Activated CD4-positive, alpha-beta T cell treated with anti-CD3 and anti-CD28 coated beads, Interleukin-2, amount 10 ng/mL, durations not matched to agents 7 days and 5 days (primary cell): Measurements from ENCODE around the gene SMAD1. TPM values are rescaled to one million over a fixed set of nuclear protein-coding genes. Genes with fewer than 3 reads are reported as not detected.

ENCODE experiments used
- CTCF ChIA-PET: fragments of 350-600 bp; sonication (Branson Sonifier 250); formaldehyde crosslinking; loops from one replicate; lab custom pipeline; 2021; ENCODE audit warnings: antibody characterized with exemption; lab: Charles Lee
- POLR2A ChIA-PET: fragments of 350-600 bp; sonication (Branson Sonifier 250); formaldehyde crosslinking; loops from one replicate; lab custom pipeline; 2021; ENCODE audit warnings: antibody characterized with exemption; lab: Charles Lee
- DNase-seq: peaks from one replicate; pipeline ENCODE4 v3.0.0-alpha.2; 2020
- H3K27ac Mint-ChIP-seq: one replicate; pipeline ENCODE4 v1.8.0; 2021; ENCODE audit warnings: mild to moderate bottlenecking, moderate library complexity, mixed read lengths
- H3K27me3 Mint-ChIP-seq: one replicate; pipeline ENCODE4 v1.8.0; 2021; ENCODE audit warnings: mixed read lengths
- H3K36me3 Mint-ChIP-seq: one replicate; pipeline ENCODE4 v1.8.0; 2021; ENCODE audit warnings: low read depth, mixed read lengths
- H3K4me1 Mint-ChIP-seq: one replicate; pipeline ENCODE4 v1.8.0; 2021; ENCODE audit warnings: mixed read lengths
- H3K4me3 Mint-ChIP-seq: one replicate; pipeline ENCODE4 v1.8.0; 2021; ENCODE audit warnings: mild to moderate bottlenecking, moderate library complexity, mixed read lengths
- H3K9me3 Mint-ChIP-seq: one replicate; pipeline ENCODE4 v1.8.0; 2021; ENCODE audit warnings: mixed read lengths
- total RNA-seq, 2 experiments: library from RNA; stranded (reverse); gene quantifications; one replicate each; pipeline ENCODE4 v1.2.3, GENCODE V29; 2021

Gene SMAD1
- 10 to 100 TPM; 12.0 to 12.7 TPM for total RNA-seq

GRCh38 chr4:145481164-145481941, at the start of gene SMAD1:
Gene SMAD1 (plus strand): TSS chr4:145481853. CDS start chr4:145514614, 32,761 bp downstream.
- Mint-ChIP-seq H3K4me1 (peaks cover 13% of the 10 kb centered on the region), H3K4me3 (no peak within 1 kb of the TSS), H3K9me3 (no peaks in the 10 kb centered on the region), H3K36me3 (no peaks in the 10 kb centered on the region), H3K27ac (peak within 1 kb of the TSS; percentile 81), H3K27me3 (peaks cover 4% of the 10 kb centered on the region)
- POLR2A ChIA-PET, result no interaction called here
- CTCF ChIA-PET, result interaction anchor here (0.6 kb wide), 1 partner anchor 643 kb away, joined by 3 read pairs; no protein-coding TSS in a partner anchor
- peak; percentile 51 for DNase-seq

GRCh38 chr4:145433684-145434083, 48.0 kb upstream of the SMAD1 start:
- H3K27me3 Mint-ChIP-seq, result peaks cover 23% of the 10 kb centered on the region
- H3K4me1 Mint-ChIP-seq, result no peaks in the 10 kb centered on the region
- ChIA-PET CTCF (no interaction called here), POLR2A (no interaction called here)
- H3K9me3 Mint-ChIP-seq, result no peaks in the 10 kb centered on the region
- no peak overlapping the region for H3K4me3 Mint-ChIP-seq
- no peak overlapping the region for H3K27ac Mint-ChIP-seq
- DNase-seq, result no peak
- no peaks in the 10 kb centered on the region for H3K36me3 Mint-ChIP-seq

DNA sequence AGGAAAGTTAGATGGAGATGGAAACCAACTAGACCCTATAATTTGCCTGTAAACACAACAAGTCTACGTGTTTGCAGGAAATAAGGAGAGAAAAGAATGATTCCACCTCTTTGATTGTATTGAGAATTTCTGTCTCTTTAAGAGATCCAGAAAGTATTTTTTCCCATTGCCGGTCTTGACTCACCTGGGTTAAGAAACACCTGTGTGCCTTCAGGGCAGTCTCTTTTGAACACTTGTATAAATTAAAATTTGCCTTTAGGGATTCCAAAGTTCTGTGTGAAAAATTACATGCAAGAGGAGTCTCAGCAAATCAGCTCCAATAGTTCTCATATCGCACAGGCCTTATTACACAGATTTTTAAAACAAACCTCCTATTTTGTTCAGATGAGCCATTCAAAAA, 46.0 kb upstream of the SMAD1 start:
- ChIA-PET CTCF (no interaction called here), POLR2A (no interaction called here)
- H3K4me3 Mint-ChIP-seq, result no peak overlapping the region
- DNase-seq, result no peak
- no peaks in the 10 kb centered on the region for H3K9me3 Mint-ChIP-seq
- H3K36me3 Mint-ChIP-seq, result no peaks in the 10 kb centered on the region
- no peak overlapping the region for H3K27ac Mint-ChIP-seq
- peaks cover 20% of the 10 kb centered on the region for H3K27me3 Mint-ChIP-seq
- no peaks in the 10 kb centered on the region for H3K4me1 Mint-ChIP-seq

GRCh38 chr4:145436114-145436513, 45.5 kb upstream of the SMAD1 start:
- H3K36me3 Mint-ChIP-seq, result no peaks in the 10 kb centered on the region
- CTCF ChIA-PET, result no interaction called here
- H3K4me3 Mint-ChIP-seq, result no peak overlapping the region
- H3K27me3 Mint-ChIP-seq, result peaks cover 19% of the 10 kb centered on the region
- no peak overlapping the region for H3K27ac Mint-ChIP-seq
- POLR2A ChIA-PET, result no interaction called here
- no peak for DNase-seq
- no peaks in the 10 kb centered on the region for H3K9me3 Mint-ChIP-seq
- H3K4me1 Mint-ChIP-seq, result no peaks in the 10 kb centered on the region

DNA sequence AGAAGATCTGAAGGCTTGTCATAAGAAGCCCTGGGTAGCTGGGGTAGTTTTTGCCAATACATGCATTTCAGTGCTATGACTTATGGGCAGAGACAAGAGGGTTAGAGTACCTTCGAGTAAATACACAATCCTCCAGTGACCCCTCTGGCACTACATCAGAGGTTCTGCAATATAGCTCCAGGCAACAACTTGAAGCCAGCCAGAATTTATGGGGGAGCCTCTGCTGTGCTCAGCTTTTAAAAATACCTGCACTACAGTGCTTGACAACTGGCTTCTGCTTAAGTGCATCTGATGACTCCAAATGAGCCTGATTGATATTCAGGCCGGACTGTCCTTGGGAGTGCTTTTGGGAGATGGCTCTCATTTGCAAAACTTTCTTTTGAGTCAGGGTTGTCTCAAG, 44.9 kb upstream of the SMAD1 start:
- CTCF ChIA-PET, result no interaction called here
- no peaks in the 10 kb centered on the region for H3K36me3 Mint-ChIP-seq

GRCh38 chr4:145437466-145437865, 44.2 kb upstream of the SMAD1 start:
- DNase-seq, result no peak
- Mint-ChIP-seq H3K9me3 (no peaks in the 10 kb centered on the region), H3K4me3 (no peak overlapping the region), H3K27ac (no peak overlapping the region), H3K4me1 (no peaks in the 10 kb centered on the region), H3K36me3 (no peaks in the 10 kb centered on the region), H3K27me3 (peaks cover 11% of the 10 kb centered on the region)
- POLR2A ChIA-PET, result no interaction called here
- CTCF ChIA-PET, result no interaction called here

More for the DNA sequence above, 44.9 kb upstream of the SMAD1 start:
- Mint-ChIP-seq H3K4me3 (no peak overlapping the region), H3K9me3 (no peaks in the 10 kb centered on the region), H3K27ac (no peak overlapping the region), H3K4me1 (no peaks in the 10 kb centered on the region), H3K27me3 (peaks cover 17% of the 10 kb centered on the region)
- DNase-seq, result no peak
- POLR2A ChIA-PET, result no interaction called here

DNA sequence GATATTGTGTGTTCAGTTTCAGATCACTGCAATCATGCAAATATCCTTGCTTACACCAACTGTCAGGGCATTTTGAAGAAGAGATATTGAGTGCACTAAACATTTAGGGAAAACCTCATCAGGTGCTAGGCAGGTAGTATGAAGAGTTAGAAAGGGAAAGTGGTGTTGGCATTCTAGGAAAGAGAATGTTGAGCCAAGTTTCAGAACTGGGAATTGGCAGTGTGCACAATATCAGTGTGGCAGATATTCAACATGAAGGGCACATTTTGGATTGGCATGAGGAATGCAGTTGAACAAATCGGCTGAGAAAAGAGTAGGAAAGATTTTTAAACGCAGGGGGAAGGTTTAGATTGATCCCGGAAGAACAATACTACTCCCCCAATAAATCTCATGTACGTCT, 43.4 kb upstream of the SMAD1 start:
- peaks cover 5% of the 10 kb centered on the region for H3K27me3 Mint-ChIP-seq
- no peak for DNase-seq
- no peaks in the 10 kb centered on the region for H3K36me3 Mint-ChIP-seq
- ChIA-PET CTCF (no interaction called here), POLR2A (no interaction called here)
- H3K27ac Mint-ChIP-seq, result no peak overlapping the region
- H3K4me3 Mint-ChIP-seq, result no peak overlapping the region
- H3K4me1 Mint-ChIP-seq, result no peaks in the 10 kb centered on the region
- H3K9me3 Mint-ChIP-seq, result no peaks in the 10 kb centered on the region

GRCh38 chr4:145440292-145441007, 41.2 kb upstream of the SMAD1 start:
- Mint-ChIP-seq H3K27me3 (peaks cover 6% of the 10 kb centered on the region), H3K36me3 (no peaks in the 10 kb centered on the region), H3K4me3 (no peak overlapping the region), H3K27ac (no peak overlapping the region), H3K4me1 (no peaks in the 10 kb centered on the region), H3K9me3 (no peaks in the 10 kb centered on the region)
- no peak for DNase-seq
- ChIA-PET CTCF (no interaction called here), POLR2A (no interaction called here)

DNA sequence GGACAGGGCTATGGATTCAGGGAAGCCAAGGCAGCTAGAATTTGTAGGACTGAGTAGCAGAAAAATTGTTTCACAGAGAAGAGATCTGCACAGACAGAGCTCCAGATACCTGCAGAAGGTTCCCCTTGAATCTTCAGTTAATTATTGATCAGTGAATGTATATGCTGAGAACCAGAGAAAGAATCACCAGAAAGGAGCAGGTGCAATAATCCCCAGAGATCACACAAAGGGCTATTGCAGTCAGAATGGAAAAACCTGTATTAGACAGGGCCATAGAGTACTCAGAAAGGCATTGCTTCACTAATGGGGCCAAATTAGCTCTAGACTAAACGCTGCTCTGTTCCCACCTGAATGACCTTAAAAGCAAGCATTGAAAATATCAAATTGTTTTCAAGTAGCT, 35.5 kb upstream of the SMAD1 start:
- Mint-ChIP-seq H3K9me3 (no peaks in the 10 kb centered on the region), H3K27me3 (peaks cover 9% of the 10 kb centered on the region), H3K4me3 (no peak overlapping the region), H3K4me1 (no peaks in the 10 kb centered on the region), H3K27ac (no peak overlapping the region), H3K36me3 (no peaks in the 10 kb centered on the region)
- ChIA-PET CTCF (no interaction called here), POLR2A (no interaction called here)
- DNase-seq, result no peak

DNA sequence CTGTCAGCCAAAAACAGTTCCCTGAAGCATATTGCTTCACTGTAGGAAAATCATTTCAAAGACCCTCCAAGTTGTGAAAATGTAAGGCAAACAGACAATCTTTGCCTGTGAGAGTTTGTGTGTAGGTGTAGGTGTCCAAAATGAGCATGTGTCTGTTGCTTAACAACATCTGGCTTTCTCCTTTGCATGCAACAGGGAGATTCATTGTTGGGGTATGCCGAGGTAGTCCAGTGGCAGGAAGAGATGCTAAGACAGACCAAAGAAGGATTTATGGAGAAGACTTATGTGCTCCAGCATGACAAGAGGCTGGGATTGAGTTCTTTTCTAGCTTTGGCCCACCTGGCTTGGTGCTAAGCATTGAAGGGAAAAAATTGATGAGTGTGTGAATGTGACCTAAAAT, 29.8 kb upstream of the SMAD1 start:
- Mint-ChIP-seq H3K4me3 (no peak overlapping the region), H3K27me3 (peaks cover 2% of the 10 kb centered on the region), H3K9me3 (peaks cover 2% of the 10 kb centered on the region), H3K27ac (no peak overlapping the region), H3K4me1 (no peaks in the 10 kb centered on the region), H3K36me3 (no peaks in the 10 kb centered on the region)
- ChIA-PET CTCF (no interaction called here), POLR2A (no interaction called here)
- DNase-seq, result no peak

DNA sequence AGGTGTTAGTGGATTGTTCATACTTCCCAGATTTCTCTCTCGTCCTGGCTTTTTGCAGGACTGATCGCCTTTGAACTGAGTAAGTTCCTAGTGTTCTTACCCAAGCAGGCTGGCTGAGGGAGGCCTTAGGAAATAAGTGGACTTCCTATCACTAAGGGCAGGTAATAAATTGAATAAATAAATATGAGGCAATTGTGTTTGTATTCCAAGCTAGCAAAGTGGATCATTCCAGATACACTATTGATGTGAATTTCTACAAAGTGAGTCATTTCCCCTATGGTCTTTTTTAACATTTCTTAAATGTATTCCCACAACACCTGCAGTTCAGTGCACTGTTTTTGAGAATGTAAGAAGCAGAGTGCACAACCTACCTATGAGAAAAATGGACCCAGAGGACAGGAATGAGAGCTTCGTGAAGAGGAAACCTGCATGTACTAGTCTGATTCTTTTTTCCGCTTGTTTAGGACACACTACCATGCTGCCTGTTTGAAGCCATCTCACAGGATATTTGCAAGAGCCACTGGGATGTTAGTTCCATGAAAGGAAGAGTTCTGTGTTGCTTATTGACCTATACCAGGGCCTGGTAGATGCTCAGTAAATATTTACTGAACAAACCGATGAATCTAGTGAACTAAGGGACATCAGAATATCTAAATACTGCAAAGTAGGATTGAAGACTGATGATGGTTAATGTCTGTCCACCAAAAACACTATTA, 29.0 kb upstream of the SMAD1 start:
- no peak for DNase-seq
- H3K27me3 Mint-ChIP-seq, result peaks cover 2% of the 10 kb centered on the region
- H3K27ac Mint-ChIP-seq, result no peak overlapping the region
- no peaks in the 10 kb centered on the region for H3K36me3 Mint-ChIP-seq
- POLR2A ChIA-PET, result no interaction called here
- CTCF ChIA-PET, result no interaction called here
- H3K9me3 Mint-ChIP-seq, result peaks cover 2% of the 10 kb centered on the region
- no peak overlapping the region for H3K4me3 Mint-ChIP-seq
- H3K4me1 Mint-ChIP-seq, result no peaks in the 10 kb centered on the region

DNA sequence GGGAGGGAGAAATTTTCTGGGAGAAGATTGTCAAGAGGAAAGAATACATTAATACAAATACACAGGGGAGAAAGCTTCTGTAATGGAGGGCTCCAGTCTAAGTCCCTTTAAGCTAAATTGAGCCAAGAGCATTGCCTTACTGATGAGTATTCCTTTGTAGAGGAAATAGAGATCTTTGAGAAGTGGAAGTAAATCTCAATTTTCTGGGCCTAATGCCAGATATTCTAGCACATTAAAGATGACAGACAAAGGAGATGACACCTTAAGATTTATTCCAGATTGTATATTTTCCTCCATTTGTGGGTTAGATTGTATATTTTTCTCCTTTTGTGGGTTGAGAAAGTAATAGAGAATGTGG, 28.5 kb upstream of the SMAD1 start:
- Mint-ChIP-seq H3K4me1 (no peaks in the 10 kb centered on the region), H3K27ac (no peak overlapping the region), H3K4me3 (no peak overlapping the region), H3K9me3 (peaks cover 2% of the 10 kb centered on the region), H3K27me3 (peaks cover 2% of the 10 kb centered on the region), H3K36me3 (no peaks in the 10 kb centered on the region)
- no peak for DNase-seq
- CTCF ChIA-PET, result no interaction called here
- POLR2A ChIA-PET, result no interaction called here

DNA sequence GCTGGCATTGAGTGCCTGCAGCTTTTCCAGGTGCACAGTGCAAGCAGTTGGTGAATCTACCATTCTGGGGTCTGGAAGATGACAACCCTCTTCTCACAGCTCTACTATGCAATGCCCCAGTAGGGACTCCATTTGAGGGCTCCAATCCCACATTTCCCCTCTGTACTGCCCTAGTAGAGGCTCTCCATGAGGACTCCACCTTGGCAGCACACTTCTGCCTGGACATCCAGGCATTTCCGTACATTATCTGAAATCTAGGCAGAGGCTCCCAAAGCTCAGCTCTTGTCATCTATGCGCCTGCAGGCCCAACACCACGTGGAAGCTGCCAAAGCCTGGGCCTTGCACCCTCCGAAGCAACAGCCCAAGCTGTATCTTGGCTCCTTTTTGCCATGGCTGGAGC, 8.4 kb upstream of the SMAD1 start:
- DNase-seq, result no peak
- ChIA-PET CTCF (interaction anchor here (0.6 kb wide), 1 partner anchor 816 kb away, joined by 3 read pairs; no protein-coding TSS in a partner anchor), POLR2A (no interaction called here)
- Mint-ChIP-seq H3K4me1 (no peaks in the 10 kb centered on the region), H3K9me3 (peaks cover 19% of the 10 kb centered on the region), H3K27ac (no peak overlapping the region), H3K4me3 (no peak overlapping the region), H3K27me3 (peaks cover 2% of the 10 kb centered on the region), H3K36me3 (peaks cover 2% of the 10 kb centered on the region)
